PC-9 (cell line): ENCODE measurements around the gene LCLAT1. TPM values are rescaled to one million over a fixed set of nuclear protein-coding genes. Genes with fewer than 3 reads are reported as not detected.

Experiments used
- Bru-seq: library from RNA; stranded (reverse); fragments of 400-500 nt; gene quantifications from one replicate; lab custom pipeline; 2021; lab: Mats Ljungman, UMichigan
- BruChase-seq, 2 experiments: library from RNA; stranded (reverse); fragments of 400-500 nt; gene quantifications; one replicate each; lab custom pipeline; 2021; lab: Mats Ljungman, UMichigan
- BruUV-seq: library from RNA; stranded (reverse); fragments of 400-500 nt; replicated peaks from 2 replicates; lab custom pipeline; 2021; lab: Mats Ljungman, UMichigan
- CTCF ChIA-PET: fragments of 300-600 bp; sonication (Branson Sonifier 250); formaldehyde crosslinking; loops from one replicate; lab custom pipeline; 2022; ENCODE audit warnings: antibody characterized with exemption; lab: Charles Lee
- POLR2A ChIA-PET: fragments of 300-600 bp; sonication (Branson Sonifier 250); formaldehyde crosslinking; loops from one replicate; lab custom pipeline; 2022; ENCODE audit warnings: antibody characterized with exemption; ENCODE audit not compliant: unreplicated experiment; lab: Charles Lee
- DNase-seq, 2 experiments: peaks; one replicate each; pipeline versions ENCODE4 v3.0.0 to v3.0.0-alpha.2; 2015 to 2022; ENCODE audit warnings: mixed read lengths in 1 of 2
- H2AFZ ChIP-seq: fragments of 200-600 bp; sonication (generic); 2 replicates; pipeline ENCODE4 v1.8.1; 2017; ENCODE audit warnings: antibody characterized with exemption
- H3F3A ChIP-seq: fragments of 200-600 bp; sonication (generic); 2 replicates; pipeline ENCODE4 v1.8.1; 2017; ENCODE audit warnings: antibody characterized with exemption, mild to moderate bottlenecking, low read depth; ENCODE audit not compliant: insufficient read depth
- H3K27ac ChIP-seq: fragments of 200-600 bp; sonication (generic); 2 replicates; pipeline ENCODE4 v1.6.1; 2016; ENCODE audit warnings: mixed run types
- H3K27me3 ChIP-seq: fragments of 200-600 bp; sonication (generic); 2 replicates; pipeline ENCODE4 v1.6.1; 2016; ENCODE audit warnings: low read depth, mixed run types; ENCODE audit not compliant: insufficient read depth
- H3K36me3 ChIP-seq: fragments of 200-600 bp; sonication (generic); 2 replicates; pipeline ENCODE4 v1.6.1; 2016; ENCODE audit warnings: low read depth, mixed run types
- H3K4me1 ChIP-seq: fragments of 200-600 bp; sonication (generic); replicated peaks from 2 replicates; pipeline ENCODE4 v1.6.1; 2016; ENCODE audit warnings: mixed run types; ENCODE audit not compliant: insufficient read depth
- H3K4me2 ChIP-seq: fragments of 200-600 bp; sonication (generic); 2 replicates; pipeline ENCODE4 v1.6.1; 2017; ENCODE audit warnings: mixed run types
- H3K4me3 ChIP-seq: fragments of 200-600 bp; sonication (generic); 2 replicates; pipeline ENCODE4 v1.6.1; 2016; ENCODE audit warnings: mixed run types
- H3K79me2 ChIP-seq: fragments of 200-600 bp; sonication (generic); 2 replicates; pipeline ENCODE4 v1.6.1; 2017; ENCODE audit warnings: low read depth, mixed run types
- H3K9me2 ChIP-seq: fragments of 200-600 bp; sonication (generic); 2 replicates; pipeline ENCODE4 v1.8.1; 2017; ENCODE audit warnings: mild to moderate bottlenecking; ENCODE audit not compliant: insufficient read depth
- H3K9me3 ChIP-seq: fragments of 200-600 bp; sonication (generic); 2 replicates; pipeline ENCODE4 v1.8.1; 2016; ENCODE audit warnings: low read depth; ENCODE audit not compliant: insufficient read depth
- H4K20me1 ChIP-seq: fragments of 200-600 bp; sonication (generic); 2 replicates; pipeline ENCODE4 v1.8.1; 2017; ENCODE audit not compliant: insufficient read depth
- CTCF ChIP-seq: fragments of 200-600 bp; sonication (generic); conservative IDR thresholded peaks from 2 replicates; pipeline ENCODE4 v1.6.1; 2017; ENCODE audit warnings: mixed run types, antibody characterized with exemption, mild to moderate bottlenecking, moderate library complexity
- EZH2 ChIP-seq: fragments of 200-600 bp; sonication (generic); IDR thresholded peaks from 2 replicates; pipeline ENCODE4 v1.8.0; 2017; ENCODE audit warnings: antibody characterized with exemption, low read depth
- intact Hi-C: fragments of 100-400 bp; cut with micrococcal nuclease; formaldehyde crosslinking; loops from one replicate; pipeline ENCODE4 v1.10.0; 2022; ENCODE audit not compliant: unreplicated experiment
- long read RNA-seq: library from polyadenylated mRNA; stranded (forward); transcript quantifications from one replicate; pipeline ENCODE4 v2.0.0, GENCODE V29; 2022
- total RNA-seq: library from RNA; stranded (reverse); gene quantifications from 2 replicates; pipeline ENCODE4 v1.2.3, GENCODE V29; 2021

Gene LCLAT1
- total RNA-seq (21.9 and 35.7 TPM in 2 replicates), Bru-seq, nascent RNA (percentile 86 among the genes with signal in this experiment), BruChase-seq, experiment 1, labeled RNA remaining after a 2-hour chase (percentile 75 among the genes with signal in this experiment), BruChase-seq, experiment 2, labeled RNA remaining after a 6-hour chase (percentile 78 among the genes with signal in this experiment)
- long read RNA-seq, full-length matches to known transcripts, result 18 of 35 reads
- long read RNA-seq, partial matches to known transcripts, result 2 of 35 reads
- long read RNA-seq, other reads (novel, unspliced or antisense), result 15 of 35 reads

GRCh38 chr2:30447149-30448045, at the start of gene LCLAT1:
Gene LCLAT1, plus strand, starts transcription at chr2:30447246. Its CDS starts 78,345 bp downstream, at chr2:30525591.
- peaks cover 4% of the 10 kb centered on the region; the same call in 1 of the 2 replicates for H3K36me3 ChIP-seq
- TF ChIP-seq CTCF (no peak), EZH2 (no peak)
- H3K9me3 ChIP-seq, result no peaks in the 10 kb centered on the region
- no TSS peak for BruUV-seq
- peak within 1 kb of the TSS; percentile 53 for H3K27ac ChIP-seq
- H3K4me1 ChIP-seq, result peaks cover 23% of the 10 kb centered on the region
- H4K20me1 ChIP-seq, result peaks cover 4% of the 10 kb centered on the region; the same call in 1 of the 2 replicates
- peaks cover 45% of the 10 kb centered on the region for H3K79me2 ChIP-seq
- ChIA-PET CTCF (interaction anchor here (0.6 kb wide), 1 partner anchor 299 kb away, joined by 7 read pairs; no protein-coding TSS in a partner anchor), POLR2A (interaction anchor here (0.6 kb wide), 1 partner anchor 63 kb away, joined by 4 read pairs; no protein-coding TSS in a partner anchor)
- H3F3A ChIP-seq, result no peaks in the 10 kb centered on the region
- intact Hi-C loops, result loop anchor here (1.0 kb wide), 3 partner anchors 174 to 229 kb away; no protein-coding TSS in a partner anchor
- H3K4me2 ChIP-seq, result peak within 1 kb of the TSS; percentile 96
- H3K27me3 ChIP-seq, result no peaks in the 10 kb centered on the region
- DNase-seq, result peak; percentile 56 to 74
- peak within 1 kb of the TSS; percentile 97 for H2AFZ ChIP-seq
- peak within 1 kb of the TSS; percentile 89 for H3K4me3 ChIP-seq
- no peaks in the 10 kb centered on the region for H3K9me2 ChIP-seq

- H3K36me3 ChIP-seq, result no peaks in the 10 kb centered on the region
- H3K9me2 ChIP-seq, result no peaks in the 10 kb centered on the region
- H3K27me3 ChIP-seq, result no peaks in the 10 kb centered on the region
- H3K9me3 ChIP-seq, result no peaks in the 10 kb centered on the region
- H3F3A ChIP-seq, result peaks cover 6% of the 10 kb centered on the region; the same call in 1 of the 2 replicates
- TF ChIP-seq EZH2, result no peak
- no peak for TF ChIP-seq CTCF
- peak overlapping the region; percentile 17 for H3K4me2 ChIP-seq
- H3K27ac ChIP-seq, result no peak overlapping the region
- DNase-seq, result peak in 1 of 2 experiments; percentile 78
- intact Hi-C loops, result no loop called here
- no TSS peak for BruUV-seq
- peaks cover 10% of the 10 kb centered on the region for H3K4me1 ChIP-seq
- H2AFZ ChIP-seq, result no peak overlapping the region
- H3K79me2 ChIP-seq, result no peaks in the 10 kb centered on the region
- POLR2A ChIA-PET, result no interaction called here
- H4K20me1 ChIP-seq, result no peaks in the 10 kb centered on the region
- H3K4me3 ChIP-seq, result no peak overlapping the region
- CTCF ChIA-PET, result no interaction called here
Observed at GRCh38 chr2:30398084-30398873, 48.8 kb upstream of the LCLAT1 start.
